Vagina (tissue), 2 donors: ENCODE results near the gene TP53TG5.

Source experiments
- CTCF ChIP-seq, 3 experiments: fragments of 450-650 bp in 2 of 3; fragments of 200-600 bp in 1 of 3; sonication (generic) in 1 of 3; IDR thresholded peaks; one replicate each; pipeline ENCODE4 v1.5.1; 2017 to 2019; ENCODE audit warnings: antibody characterized with exemption in 3 of 3, mild to moderate bottlenecking in 2 of 3, moderate library complexity in 2 of 3
- POLR2A ChIP-seq, 2 donors: fragments of 450-650 bp; IDR thresholded peaks; one replicate each; pipeline ENCODE4 v1.6.1; 2017; ENCODE audit warnings: antibody characterized with exemption in 2 of 2, mild to moderate bottlenecking in 2 of 2, moderate library complexity in 2 of 2

GRCh38 chr20:45407783-45408645, 29.9 kb upstream of the TP53TG5 start, which contains the start of gene DBNDD2:
- TF ChIP-seq POLR2A (IDR thresholded peaks at IDR 0.05) (no peak), CTCF (IDR thresholded peaks at IDR 0.05) (no peak)
